Activated T-helper 1 cell treated with anti-CD3 and anti-CD28 coated beads, Interleukin-12 subunit alpha, Interleukin-12 subunit beta, Interleukin-2, Interleukin-4 antibody, amounts not matched to agents 30 ng/mL and 10 ng/mL and 1 ng/mL, durations not matched to agents 14 hours and 24 hours and 36 hours (primary cell): ENCODE measurements around the gene GAGE12F. TPM values are rescaled to one million over a fixed set of nuclear protein-coding genes. Genes with fewer than 3 reads are reported as not detected.
"Not testable (repeated sequence)": the region's sequence is repeated elsewhere in the genome, so short reads cannot be mapped to it uniquely, and the experiment has no call there.

Experiments used
- DNase-seq: peaks from one replicate; pipeline ENCODE4 v3.0.0; 2021; ENCODE audit warnings: low spot score
- H3K27ac Mint-ChIP-seq: one replicate; pipeline ENCODE4 v1.8.0; 2021; ENCODE audit warnings: mild to moderate bottlenecking, mixed read lengths
- H3K27me3 Mint-ChIP-seq: one replicate; pipeline ENCODE4 v1.8.0; 2022; ENCODE audit warnings: mild to moderate bottlenecking, moderate library complexity, mixed read lengths; ENCODE audit not compliant: insufficient read depth
- H3K36me3 Mint-ChIP-seq: one replicate; pipeline ENCODE4 v1.8.0; 2021; ENCODE audit warnings: low read depth, mixed read lengths
- H3K4me1 Mint-ChIP-seq: one replicate; pipeline ENCODE4 v1.8.0; 2021; ENCODE audit warnings: low read depth, mixed read lengths
- H3K4me3 Mint-ChIP-seq: one replicate; pipeline ENCODE4 v1.8.0; 2021; ENCODE audit warnings: mild to moderate bottlenecking, moderate library complexity, mixed read lengths
- H3K9me3 Mint-ChIP-seq: one replicate; pipeline ENCODE4 v1.8.0; 2021; ENCODE audit warnings: mixed read lengths
- intact Hi-C: fragments of 100-400 bp; cut with micrococcal nuclease; formaldehyde crosslinking; loops from one replicate; pipeline ENCODE4 v1.15.1; 2024
- total RNA-seq: library from RNA; stranded (reverse); gene quantifications from 2 replicates; pipeline ENCODE4 v1.2.3, GENCODE V29; 2022

The GAGE12F gene
- total RNA-seq, result not detected in 2 replicates

- H3K4me3 Mint-ChIP-seq, DNase-seq, H3K4me1 Mint-ChIP-seq, H3K27ac Mint-ChIP-seq, intact Hi-C loops, H3K9me3 Mint-ChIP-seq, H3K36me3 Mint-ChIP-seq, H3K27me3 Mint-ChIP-seq: not testable (repeated sequence)
Measured at GRCh38 chrX:49560542-49560941, at the start of gene GAGE12F. Gene GAGE12F, plus strand, starts transcription at chrX:49560842. Its CDS starts 1,155 bp downstream, at chrX:49561997.

GRCh38 chrX:49531877-49532276 is 28.8 kb upstream of the GAGE12F start, which contains the start of gene GAGE12C:
Gene GAGE12C, plus strand, starts transcription at chrX:49532177. Its CDS starts 1,155 bp downstream, at chrX:49533332.
- H3K36me3 Mint-ChIP-seq, H3K4me3 Mint-ChIP-seq, H3K27me3 Mint-ChIP-seq, H3K27ac Mint-ChIP-seq, intact Hi-C loops, DNase-seq, H3K4me1 Mint-ChIP-seq, H3K9me3 Mint-ChIP-seq: not testable (repeated sequence)

- H3K4me1 Mint-ChIP-seq, H3K9me3 Mint-ChIP-seq, intact Hi-C loops, H3K36me3 Mint-ChIP-seq, H3K4me3 Mint-ChIP-seq, H3K27me3 Mint-ChIP-seq, DNase-seq, H3K27ac Mint-ChIP-seq: not testable (repeated sequence)
Measured at GRCh38 chrX:49541433-49541832, 19.2 kb upstream of the GAGE12F start, which contains the start of gene GAGE12D. Gene GAGE12D, plus strand, starts transcription at chrX:49541733. Its CDS starts 1,155 bp downstream, at chrX:49542888.

- H3K27me3 Mint-ChIP-seq, H3K4me1 Mint-ChIP-seq, H3K9me3 Mint-ChIP-seq, H3K36me3 Mint-ChIP-seq, H3K27ac Mint-ChIP-seq, DNase-seq, H3K4me3 Mint-ChIP-seq, intact Hi-C loops: not testable (repeated sequence)
Measured at GRCh38 chrX:49550989-49551388, 9.7 kb upstream of the GAGE12F start, which contains the start of gene GAGE12E. Gene GAGE12E, plus strand, starts transcription at chrX:49551289. Its CDS starts 1,155 bp downstream, at chrX:49552444.

- H3K27me3 Mint-ChIP-seq, DNase-seq, H3K27ac Mint-ChIP-seq, H3K36me3 Mint-ChIP-seq, H3K4me3 Mint-ChIP-seq, H3K9me3 Mint-ChIP-seq, H3K4me1 Mint-ChIP-seq, intact Hi-C loops: not testable (repeated sequence)
Measured at GRCh38 chrX:49568728-49569127, 8.1 kb downstream of the GAGE12F start.

GRCh38 chrX:49569152-49569551 is 8.5 kb downstream of the GAGE12F start:
- intact Hi-C loops, DNase-seq: not testable (repeated sequence)

GRCh38 chrX:49570100-49570499 is 9.5 kb downstream of the GAGE12F start, which contains the start of gene GAGE12G:
Gene GAGE12G, plus strand, starts transcription at chrX:49570400. Its CDS starts 1,155 bp downstream, at chrX:49571555.
- H3K4me1 Mint-ChIP-seq, DNase-seq, H3K27ac Mint-ChIP-seq, H3K4me3 Mint-ChIP-seq, H3K36me3 Mint-ChIP-seq, H3K9me3 Mint-ChIP-seq, H3K27me3 Mint-ChIP-seq, intact Hi-C loops: not testable (repeated sequence)

More at GRCh38 chrX:49569152-49569551, 8.5 kb downstream of the GAGE12F start:
- not testable (repeated sequence) for H3K4me1 Mint-ChIP-seq, H3K9me3 Mint-ChIP-seq, H3K27ac Mint-ChIP-seq, H3K4me3 Mint-ChIP-seq, H3K36me3 Mint-ChIP-seq, H3K27me3 Mint-ChIP-seq

GRCh38 chrX:49579649-49580048 is 19.0 kb downstream of the GAGE12F start, which contains the start of gene GAGE12H:
Gene GAGE12H, plus strand, starts transcription at chrX:49579949. Its CDS starts 1,155 bp downstream, at chrX:49581104.
- H3K36me3 Mint-ChIP-seq, DNase-seq, H3K4me3 Mint-ChIP-seq, intact Hi-C loops, H3K9me3 Mint-ChIP-seq, H3K27ac Mint-ChIP-seq, H3K27me3 Mint-ChIP-seq, H3K4me1 Mint-ChIP-seq: not testable (repeated sequence)

GRCh38 chrX:49589196-49589595 is 28.6 kb downstream of the GAGE12F start, which contains the start of gene GAGE2A:
Gene GAGE2A, plus strand, starts transcription at chrX:49589496. Its CDS starts 1,155 bp downstream, at chrX:49590651.
- H3K4me1 Mint-ChIP-seq, H3K27me3 Mint-ChIP-seq, DNase-seq, H3K36me3 Mint-ChIP-seq, H3K4me3 Mint-ChIP-seq, intact Hi-C loops, H3K9me3 Mint-ChIP-seq, H3K27ac Mint-ChIP-seq: not testable (repeated sequence)

- H3K9me3 Mint-ChIP-seq, H3K36me3 Mint-ChIP-seq, H3K27ac Mint-ChIP-seq, DNase-seq, H3K4me3 Mint-ChIP-seq, H3K27me3 Mint-ChIP-seq, H3K4me1 Mint-ChIP-seq, intact Hi-C loops: not testable (repeated sequence)
Measured at GRCh38 chrX:49589769-49590478, 29.3 kb downstream of the GAGE12F start.

- DNase-seq, intact Hi-C loops, H3K4me3 Mint-ChIP-seq, H3K27me3 Mint-ChIP-seq, H3K27ac Mint-ChIP-seq, H3K36me3 Mint-ChIP-seq, H3K4me1 Mint-ChIP-seq, H3K9me3 Mint-ChIP-seq: not testable (repeated sequence)
Measured at GRCh38 chrX:49590488-49590887, 29.8 kb downstream of the GAGE12F start.

- H3K4me1 Mint-ChIP-seq, H3K9me3 Mint-ChIP-seq, H3K4me3 Mint-ChIP-seq, intact Hi-C loops, H3K36me3 Mint-ChIP-seq, H3K27ac Mint-ChIP-seq, H3K27me3 Mint-ChIP-seq, DNase-seq: not testable (repeated sequence)
Measured at GRCh38 chrX:49598720-49599119, 38.1 kb downstream of the GAGE12F start, which contains the start of gene GAGE1. Gene GAGE1, plus strand, starts transcription at chrX:49599020. Its CDS starts 1,155 bp downstream, at chrX:49600175.

- Mint-ChIP-seq H3K4me1 (no peaks in the 10 kb centered on the region), H3K36me3 (no peaks in the 10 kb centered on the region), H3K9me3 (no peaks in the 10 kb centered on the region), H3K27me3 (peaks cover 2% of the 10 kb centered on the region), H3K4me3 (no peak overlapping the region), H3K27ac (no peak overlapping the region)
- no peak for DNase-seq
- intact Hi-C loops, result no loop called here
Measured at GRCh38 chrX:49610718-49611310, 50.2 kb downstream of the GAGE12F start.
